ENCODE data around the gene CFAP46. TPM values are rescaled to one million over a fixed set of nuclear protein-coding genes. Genes with fewer than 3 reads are reported as not detected.

Gene CFAP46
- total and polyA plus RNA-seq, 9 of the 15 experiments (the other 6 are each of a cell fraction or from before 2014, with no cell fraction given) = not detected

GRCh38 chr10:132820056-132820455 is 122.3 kb downstream of the CFAP46 start (continued):
- no peak for TF ChIP-seq ZNF318 (IDR thresholded peaks at IDR 0.05; ENCODE audit: borderline replicate concordance in 1 of 2, low read depth in 1 of 2)

GRCh38 chr10:132817701-132818211 is 124.6 kb downstream of the CFAP46 start:
- H4K20me1 ChIP-seq (replicated peaks; ENCODE audit: control insufficient read depth, insufficient read depth, low read length) = no peaks in the 10 kb centered on the region
- ATAC-seq = no peak
- in situ Hi-C loops (cut with MboI) = no loop called here
- CTCF ChIA-PET (ENCODE audit: low intra/inter-chr PET ratio) = no interaction called here
- intact Hi-C loops (cut with micrococcal nuclease) = no loop called here
- H3K4me3 ChIP-seq = no peak overlapping the region
- H3K4me2 ChIP-seq (ENCODE audit: insufficient read depth, low read length) = no peak overlapping the region
- no peak for DNase-seq (ENCODE audit: extremely low read depth in 1 of 4, low spot score in 3 of 4)
- H3K79me2 ChIP-seq (ENCODE audit: control insufficient read depth, insufficient read depth, low read length) = no peaks in the 10 kb centered on the region
- no peaks in the 10 kb centered on the region for H3K9me1 ChIP-seq (ENCODE audit: control insufficient read depth, insufficient read depth, low read length)
- H3K36me3 ChIP-seq (ENCODE audit: control insufficient read depth, insufficient read depth, low read length) = no peaks in the 10 kb centered on the region
- peaks cover 0 to 7% of the 10 kb centered on the region in 2 experiments; a peak in 1 of 5 replicates for H3K4me1 ChIP-seq (replicated peaks in 1 of 2; ENCODE audit: control insufficient read depth in 2 of 2, insufficient read depth in 2 of 2, low read length in 2 of 2)
- H3K27me3 ChIP-seq (ENCODE audit: control insufficient read depth in 2 of 2, insufficient read depth in 2 of 2, low read length in 2 of 2) = peaks cover 13 to 28% of the 10 kb centered on the region in 2 experiments; a peak in 3 of 5 replicates
- FAIRE-seq = no peak
- H2AFZ ChIP-seq (ENCODE audit: low read depth, low read length) = no peak overlapping the region
- POLR2A ChIA-PET = no interaction called here
- H3K27ac ChIP-seq (ENCODE audit: extremely low read depth, low read depth, low read length) = no peak overlapping the region
- no TSS peak for BruUV-seq (replicated peaks)
- WGBS (ENCODE audit: insufficient coverage, low coverage, missing lambda C conversion rate) = 2% methylated on average over 21 of the region's 29 CpGs
- H3K9ac ChIP-seq (ENCODE audit: insufficient read depth in 1 of 2, low read depth in 2 of 2, low read length in 2 of 2) = no peak overlapping the region
- no peaks in the 10 kb centered on the region for H3K9me3 ChIP-seq (replicated peaks; ENCODE audit: control insufficient read depth, insufficient read depth, low read depth, low read length)
- TF ChIP-seq BACH1 (tag; IDR thresholded peaks at IDR 0.05) (no peak), PCBP2 (IDR thresholded peaks at IDR 0.05; ENCODE audit: low read depth, low read length, poor library complexity, severe bottlenecking) (no peak), ARID4B (CRISPR knock-in tag; IDR thresholded peaks at IDR 0.05) (no peak), NCOA2 (IDR thresholded peaks at IDR 0.05; ENCODE audit: partially characterized antibody in 2 of 2) (no peak), ASH1L (IDR thresholded peaks at IDR 0.05; ENCODE audit: borderline replicate concordance, low read depth, partially characterized antibody) (no peak), KDM5B (IDR thresholded peaks at IDR 0.05; ENCODE audit: insufficient replicate concordance, low read depth, low read length) (no peak)
